NCI-H524 (cell line): Measurements from ENCODE around the gene ZNF423.
A peak's percentile ranks its signal among the peaks of the same experiment; 100 is the strongest.

ENCODE experiments used
- DNase-seq, 2 experiments: peaks; one replicate each; lab custom pipeline; 2025; lab: John Stamatoyannopoulos, UW

The ZNF423 gene

DNA sequence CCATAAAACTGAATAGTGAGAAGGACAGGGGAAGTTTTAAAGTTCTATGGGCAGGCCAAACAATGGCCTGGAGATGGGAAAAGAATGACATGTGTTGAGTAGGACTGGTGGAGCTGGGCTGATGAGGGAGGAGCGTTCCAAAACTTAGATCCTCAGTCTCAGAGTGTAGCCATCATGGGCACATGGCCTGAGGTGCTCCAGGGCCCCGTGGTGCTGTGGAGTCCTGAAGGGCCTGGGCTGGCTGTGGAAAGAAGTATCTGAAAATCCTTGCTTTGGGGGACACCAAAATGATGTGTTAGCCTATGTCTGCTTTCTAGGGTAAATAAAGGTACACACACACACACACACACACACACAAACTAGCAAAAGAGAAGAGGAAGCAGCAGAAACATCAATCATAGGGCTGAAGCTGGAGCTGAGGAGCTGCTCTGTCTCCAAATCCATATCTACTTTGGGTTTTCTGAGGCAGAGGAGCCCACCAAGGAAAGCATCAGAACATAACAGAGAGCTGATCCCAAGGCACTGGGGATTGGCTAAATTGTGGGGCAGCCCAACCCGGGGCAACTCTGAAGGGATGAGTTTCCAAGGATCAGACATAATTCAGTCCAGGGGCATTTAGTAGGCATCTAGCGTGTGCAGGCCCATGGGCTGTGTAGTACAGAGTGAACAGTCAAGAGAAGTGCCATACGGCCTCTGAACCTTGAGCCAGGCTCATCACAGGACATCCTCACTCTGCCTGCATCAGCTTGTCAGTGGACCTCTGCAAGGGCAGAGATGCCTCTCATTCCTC, 397.1 kb downstream of the ZNF423 start:
- DNase-seq = no peak

DNA sequence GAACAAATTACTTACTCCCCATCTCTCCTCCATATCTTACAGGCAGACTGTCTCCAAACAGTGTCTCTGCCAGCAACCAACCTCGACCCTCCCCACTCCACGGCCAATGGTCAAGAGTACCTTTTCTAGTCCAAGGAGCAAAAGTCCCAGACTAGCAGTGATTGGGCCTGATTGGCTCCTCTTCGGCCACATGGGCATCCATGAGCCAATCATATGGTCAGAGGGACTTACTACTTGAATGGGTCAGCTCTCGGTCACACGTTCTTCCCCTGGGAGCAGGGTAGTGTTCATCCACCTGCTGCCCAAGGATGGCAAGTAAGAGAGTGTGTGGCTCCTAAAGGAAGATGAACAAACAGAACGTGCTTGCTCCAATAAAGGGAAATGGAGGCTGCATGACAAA, 397.7 kb downstream of the ZNF423 start:
- DNase-seq = no peak

DNA sequence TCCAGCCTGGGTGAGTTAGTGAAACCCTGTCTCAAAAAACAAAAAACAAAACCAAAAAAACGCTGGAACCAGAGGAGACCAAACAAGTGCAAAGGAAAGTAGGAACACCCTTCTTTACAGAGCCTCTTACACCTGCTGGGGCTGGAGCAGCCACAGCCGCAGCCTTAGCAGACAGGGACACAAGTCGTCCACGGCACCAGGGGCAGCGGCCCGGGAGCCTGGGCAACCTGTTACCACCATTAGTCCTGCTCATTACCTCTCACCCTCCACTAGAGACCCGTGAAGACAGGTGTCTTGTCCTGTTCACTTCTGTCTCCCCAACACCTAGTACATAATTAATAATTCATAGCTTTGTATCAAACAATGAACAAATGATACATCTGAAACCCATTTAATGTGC, 398.7 kb downstream of the ZNF423 start:
- DNase-seq = no peak

DNA sequence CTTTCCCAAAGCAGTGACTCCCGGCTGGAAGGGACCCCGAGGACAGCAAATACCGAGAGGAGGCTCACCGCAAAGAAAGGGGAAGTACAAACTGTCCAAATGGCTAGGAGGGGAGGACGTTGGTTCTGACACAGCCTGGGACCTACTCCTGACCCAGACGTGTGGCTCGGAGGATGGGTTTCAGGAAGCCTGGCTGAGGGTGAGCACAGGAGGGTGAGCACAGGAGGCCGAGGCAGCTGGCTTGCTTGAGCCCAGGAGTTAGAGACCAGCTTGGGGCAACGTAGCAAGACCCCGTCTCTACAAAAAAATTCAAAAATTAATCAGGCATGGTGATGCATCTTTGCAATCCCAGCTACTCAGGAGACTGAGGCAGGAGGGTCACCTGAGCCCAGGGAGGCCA, 399.1 kb downstream of the ZNF423 start:
- DNase-seq = no peak

DNA sequence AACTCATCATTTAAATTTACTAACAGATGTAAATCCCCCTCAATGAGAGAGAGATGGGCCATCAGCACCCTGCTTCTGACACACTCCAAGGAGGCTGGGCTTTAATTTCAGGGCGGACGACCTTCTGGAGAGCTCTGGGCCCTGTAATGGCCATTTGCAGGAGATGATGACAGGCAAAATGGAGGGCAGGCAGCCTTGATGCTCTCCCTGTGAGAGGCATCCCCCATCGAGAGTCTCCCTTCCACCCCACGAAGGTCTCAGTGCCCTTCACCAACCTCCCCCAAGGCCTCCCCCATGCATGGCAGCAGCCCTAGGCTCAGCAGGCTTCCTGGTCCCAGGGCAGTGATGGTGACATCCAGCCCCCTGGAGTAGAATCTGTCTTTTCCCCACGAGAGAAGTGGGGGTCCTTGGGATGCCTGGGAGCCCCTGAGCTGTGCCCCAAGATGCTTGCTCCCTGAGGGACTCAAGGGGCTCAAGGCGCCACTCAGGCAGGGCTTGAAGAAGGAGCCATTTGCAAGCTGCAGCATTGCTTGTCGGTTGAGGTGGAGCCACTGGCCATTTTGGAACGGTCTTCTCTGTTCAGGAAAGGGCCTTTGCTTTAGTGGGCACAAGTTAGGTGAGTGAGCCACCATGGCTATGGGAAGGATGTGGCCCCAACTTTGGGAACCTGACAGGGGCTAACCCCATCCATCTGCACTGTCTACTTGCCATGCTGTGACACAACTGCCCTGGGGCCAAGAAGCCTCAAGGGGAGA, 399.7 kb downstream of the ZNF423 start:
- no peak for DNase-seq

DNA sequence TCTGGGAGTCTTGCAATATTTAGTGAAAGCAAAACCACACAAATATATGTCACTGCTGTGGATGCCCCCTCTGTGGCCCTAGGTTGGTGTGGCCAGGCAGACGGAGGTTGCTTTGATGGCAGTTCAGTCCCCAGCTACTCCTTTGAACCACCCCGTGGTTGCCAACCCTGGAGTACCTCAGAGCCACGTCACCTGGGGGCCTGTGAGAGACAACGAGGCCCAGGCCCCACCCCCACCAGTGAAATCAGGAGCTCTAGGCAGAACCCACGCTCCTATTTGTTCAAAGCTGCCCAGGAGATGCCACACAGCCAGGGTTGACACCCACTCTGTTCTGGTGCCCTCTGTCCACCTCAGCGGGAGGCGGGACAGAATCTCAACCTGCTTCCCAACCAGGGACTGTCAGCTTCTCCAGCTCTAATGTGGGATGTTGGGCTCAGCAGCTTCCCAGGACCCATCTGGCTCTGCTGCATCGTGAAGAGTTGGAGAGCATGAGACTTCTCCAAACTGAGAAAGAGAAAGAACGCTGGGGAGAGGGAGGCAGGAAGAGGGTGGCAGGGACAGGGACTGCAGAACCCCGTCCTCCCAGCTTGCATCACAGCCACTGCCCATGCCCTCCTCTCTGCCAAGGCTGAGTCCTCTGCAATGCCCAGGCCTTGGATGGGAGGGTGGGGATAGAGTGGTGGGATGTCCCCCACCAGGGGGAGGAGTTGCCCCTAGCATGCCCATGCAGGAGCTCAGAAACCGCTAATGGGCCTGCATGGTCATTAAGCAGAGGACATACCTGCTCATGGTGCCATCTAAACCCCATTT, 400.5 kb downstream of the ZNF423 start:
- DNase-seq = no peak

DNA sequence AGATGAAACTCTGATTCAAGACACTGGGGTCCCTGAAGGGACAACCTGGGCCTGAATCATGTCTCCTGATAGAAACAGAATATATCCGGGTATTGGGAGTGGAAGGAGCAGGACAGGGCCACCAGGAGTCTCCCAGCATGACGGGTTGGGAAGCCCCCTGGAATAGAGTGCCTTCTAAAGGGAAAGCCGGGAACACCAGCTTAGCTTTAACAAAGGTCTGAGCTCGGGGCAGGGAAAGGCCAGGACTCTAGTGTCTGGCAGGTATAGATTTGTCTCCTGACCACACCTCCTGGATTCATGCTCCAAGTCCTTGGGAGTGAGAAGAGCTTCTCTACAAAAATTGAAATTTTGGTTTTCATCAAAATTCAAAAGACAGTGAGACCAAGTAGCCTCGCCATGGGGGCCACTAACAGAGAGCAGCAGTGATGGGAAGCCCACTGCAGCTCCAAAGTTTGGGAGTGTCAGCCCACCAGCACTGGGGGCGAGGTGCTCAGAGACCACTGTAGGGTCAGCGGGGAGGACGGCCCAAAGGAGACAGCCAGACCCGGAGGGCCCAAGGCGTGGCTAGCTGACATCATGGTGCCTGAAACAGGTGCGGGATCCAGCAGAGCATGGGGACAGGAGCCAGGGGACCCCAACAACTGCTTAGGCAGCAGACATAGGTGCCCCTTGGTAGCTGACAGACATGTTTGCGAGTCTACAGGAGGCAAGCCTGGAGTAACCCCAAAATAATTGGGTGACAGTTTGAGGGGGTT, 401.3 kb downstream of the ZNF423 start:
- no peak for DNase-seq

DNA sequence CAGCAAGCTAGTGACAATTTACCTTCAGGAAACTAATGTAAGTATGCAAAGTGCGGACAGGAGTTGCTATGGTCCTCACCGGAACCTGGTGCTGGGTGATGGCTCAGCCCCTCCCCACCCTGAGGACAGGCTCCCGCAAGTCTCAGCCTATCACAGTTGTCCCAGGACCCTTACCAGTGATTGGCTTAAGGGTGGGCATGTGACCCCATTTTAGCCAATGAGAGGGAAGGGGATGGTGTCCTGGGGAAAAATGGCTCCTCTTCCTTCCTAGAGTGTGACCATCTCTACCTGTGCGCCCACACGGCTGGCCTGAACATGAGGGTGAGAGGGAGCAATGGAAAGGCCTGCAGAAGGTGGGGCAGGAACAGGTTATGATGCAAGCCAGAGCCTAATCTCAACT, 401.9 kb downstream of the ZNF423 start:
- DNase-seq = no peak

DNA sequence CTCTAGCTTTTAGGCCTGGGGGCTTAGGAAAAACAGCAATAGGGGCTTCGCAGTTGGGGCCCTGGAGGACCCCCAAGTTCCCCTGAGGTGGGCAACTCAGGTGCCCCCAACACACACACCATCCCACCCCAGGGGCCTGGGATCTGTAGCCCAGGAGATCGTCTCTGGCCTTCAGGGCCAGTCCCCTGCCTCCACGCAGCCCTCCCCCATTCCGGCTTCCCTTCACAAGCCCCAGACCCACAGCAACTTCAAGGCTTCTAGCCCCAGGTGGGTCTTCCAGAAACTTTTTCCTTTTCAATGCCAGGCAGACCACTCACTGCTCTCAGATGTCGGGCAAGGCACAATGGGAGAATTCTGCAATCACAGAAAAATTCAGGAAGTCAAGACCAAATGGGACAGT, 402.9 kb downstream of the ZNF423 start:
- DNase-seq = no peak

DNA sequence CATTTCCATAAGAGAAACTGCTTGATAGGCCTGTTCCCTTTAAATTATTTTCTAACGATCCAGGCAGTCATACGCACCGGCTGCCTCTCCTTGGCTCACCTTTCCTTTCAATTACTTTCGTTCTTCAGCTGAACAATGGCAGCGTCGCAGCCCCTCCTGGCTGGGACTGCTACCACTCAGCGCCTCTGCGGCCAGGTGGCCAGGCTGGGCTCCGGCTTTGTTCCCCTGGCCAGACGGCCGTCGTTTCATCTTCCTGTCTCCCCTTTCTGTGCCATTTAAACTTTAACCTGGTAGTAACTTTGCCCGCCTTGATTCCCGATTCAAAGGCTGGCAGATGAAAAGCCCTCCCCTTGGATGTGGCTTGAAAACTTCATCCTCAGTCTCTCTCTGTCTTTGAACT, 403.3 kb downstream of the ZNF423 start:
- DNase-seq = peak in 1 of 2 experiments; percentile 28

DNA sequence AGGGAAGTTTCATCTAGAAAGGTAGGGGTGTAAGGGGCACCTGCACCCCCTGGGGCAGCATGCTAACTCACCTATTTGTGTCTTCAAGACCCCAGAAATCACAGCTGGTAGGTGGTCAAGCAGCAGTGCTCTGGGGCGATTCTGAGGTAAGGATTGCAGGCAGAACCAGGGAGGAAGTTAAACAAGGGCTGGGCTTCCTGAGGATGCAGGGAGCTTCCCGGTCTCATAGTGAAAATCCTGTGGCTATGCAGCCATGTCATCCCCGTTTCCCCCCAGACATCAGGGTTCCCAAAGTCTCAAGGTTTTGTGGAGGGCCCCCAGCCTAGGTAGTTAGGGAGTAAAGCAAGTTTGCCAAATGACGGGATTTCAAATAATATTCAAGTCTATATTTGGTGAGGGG, 403.8 kb downstream of the ZNF423 start:
- no peak for DNase-seq

DNA sequence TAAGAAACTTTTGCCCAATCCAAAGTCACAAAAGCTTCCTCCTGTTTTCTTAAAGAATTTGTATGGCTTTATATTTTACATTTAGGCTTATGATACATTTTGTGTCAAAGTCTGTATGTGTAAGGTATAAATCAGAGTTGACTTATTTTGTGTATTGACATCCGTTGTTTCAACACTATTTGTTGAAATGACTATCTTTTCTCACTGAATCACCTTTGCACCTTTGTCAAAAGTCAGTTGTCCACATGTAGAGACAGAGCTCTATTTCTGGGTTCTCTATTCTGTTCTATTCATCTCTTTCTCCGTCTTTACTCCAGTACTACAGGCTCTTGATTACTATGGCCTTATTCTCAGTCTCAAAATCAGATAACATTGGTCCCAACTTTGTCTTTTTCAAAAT, 409.1 kb downstream of the ZNF423 start:
- no peak for DNase-seq

DNA sequence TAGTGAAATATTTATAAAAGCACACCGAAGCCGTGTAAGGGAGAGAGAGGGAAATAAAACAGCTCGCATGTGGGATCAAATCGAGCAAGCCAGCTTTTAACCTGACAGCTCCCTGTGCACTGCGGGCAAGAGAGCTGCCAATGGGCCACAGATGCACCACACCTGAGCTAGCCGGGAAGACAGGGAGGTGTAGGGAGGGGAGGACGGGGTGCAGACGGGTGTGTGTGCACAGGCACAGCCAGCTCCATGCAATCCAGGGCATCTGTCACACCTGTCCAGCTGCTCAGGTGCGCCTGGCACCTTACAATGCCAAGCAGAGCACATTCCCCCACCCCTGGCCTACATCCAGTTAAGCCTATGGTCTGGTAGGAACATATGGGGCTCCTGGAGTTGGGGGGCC, 412.3 kb downstream of the ZNF423 start:
- no peak for DNase-seq

DNA sequence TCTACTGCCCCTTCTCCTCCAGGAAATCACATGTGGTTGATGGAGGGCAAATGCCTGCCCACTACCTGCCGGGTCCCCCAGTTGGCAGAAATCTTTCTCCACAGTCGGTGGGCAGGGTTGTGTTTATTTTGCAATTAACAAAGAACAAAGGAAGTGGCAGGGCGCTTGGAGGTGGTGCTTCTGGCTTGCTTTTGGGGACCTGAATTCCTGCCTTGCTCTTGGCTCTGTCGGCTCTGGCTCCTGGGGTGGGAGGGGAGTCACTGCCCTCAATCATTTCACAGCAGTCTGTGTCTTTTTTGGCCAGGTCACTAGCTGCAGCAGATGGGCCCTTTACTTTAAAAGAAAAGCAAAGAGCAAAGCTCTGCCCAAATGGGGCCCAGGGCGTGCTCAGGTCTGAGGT, 413.1 kb downstream of the ZNF423 start:
- DNase-seq = no peak

DNA sequence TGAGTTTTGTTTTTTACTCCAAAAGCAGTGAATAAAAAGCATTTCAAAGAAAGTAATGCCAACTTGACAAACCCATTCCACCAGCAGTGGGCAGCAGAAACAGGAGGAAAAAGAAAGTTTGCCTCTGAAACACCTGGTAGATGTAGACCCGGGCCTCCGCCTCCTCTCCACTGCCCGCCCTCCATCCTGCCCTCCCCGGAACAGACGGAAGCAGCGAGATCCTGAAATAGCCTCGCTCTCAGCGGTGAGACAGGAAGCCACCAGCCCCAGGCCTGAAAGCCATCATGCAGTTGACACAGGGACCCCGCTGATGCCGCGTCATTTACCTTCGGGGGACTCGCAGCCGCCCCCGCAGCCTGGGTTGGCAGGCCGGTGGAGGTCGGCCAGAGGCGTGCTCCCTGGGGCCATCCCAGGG, 414.5 kb downstream of the ZNF423 start:
- peak; percentile 85 to 90 for DNase-seq

DNA sequence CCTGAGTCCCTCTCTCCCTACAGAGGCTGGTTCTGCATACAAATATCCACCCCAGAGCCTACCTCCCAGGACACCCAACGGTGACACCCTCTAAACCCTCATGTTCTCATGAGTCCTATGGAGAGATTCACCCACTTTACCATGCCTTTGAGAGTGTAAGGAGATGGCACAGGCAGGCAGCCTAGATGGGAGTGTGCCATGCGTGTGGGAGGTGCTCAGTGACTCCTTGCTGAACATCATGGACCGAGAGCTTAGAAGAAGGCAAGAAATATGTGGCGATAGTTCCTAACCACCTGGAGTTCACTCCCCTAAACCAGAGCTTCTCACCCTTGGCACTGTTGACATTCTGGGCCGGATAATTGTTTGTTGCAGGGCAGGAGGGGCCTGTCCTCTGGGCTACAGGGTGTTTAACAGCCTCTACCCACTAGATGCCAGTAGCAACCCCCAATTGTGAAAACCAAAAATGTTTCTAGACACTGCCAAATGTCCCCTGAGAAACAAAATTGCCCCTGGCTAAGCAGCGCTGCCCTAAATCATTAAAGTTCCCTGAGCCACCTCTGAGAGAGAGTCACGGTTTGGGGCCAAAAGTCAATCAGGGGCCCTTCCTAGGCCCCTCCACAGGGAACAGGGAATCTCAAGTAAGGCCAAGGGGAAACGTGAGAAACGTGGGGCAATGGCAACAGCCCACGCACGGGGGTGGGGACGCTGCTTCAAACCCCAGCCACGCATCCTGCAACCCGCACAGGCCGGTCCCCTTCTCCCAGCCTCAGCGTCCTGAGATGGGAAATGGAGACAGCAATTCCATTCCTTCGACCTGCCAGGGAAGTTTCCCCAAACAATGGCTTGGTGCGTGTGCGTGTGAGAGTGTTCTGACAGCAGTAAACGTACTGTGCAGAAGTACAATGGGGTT, 415.5 kb downstream of the ZNF423 start:
- peak; percentile 62 to 74 for DNase-seq

DNA sequence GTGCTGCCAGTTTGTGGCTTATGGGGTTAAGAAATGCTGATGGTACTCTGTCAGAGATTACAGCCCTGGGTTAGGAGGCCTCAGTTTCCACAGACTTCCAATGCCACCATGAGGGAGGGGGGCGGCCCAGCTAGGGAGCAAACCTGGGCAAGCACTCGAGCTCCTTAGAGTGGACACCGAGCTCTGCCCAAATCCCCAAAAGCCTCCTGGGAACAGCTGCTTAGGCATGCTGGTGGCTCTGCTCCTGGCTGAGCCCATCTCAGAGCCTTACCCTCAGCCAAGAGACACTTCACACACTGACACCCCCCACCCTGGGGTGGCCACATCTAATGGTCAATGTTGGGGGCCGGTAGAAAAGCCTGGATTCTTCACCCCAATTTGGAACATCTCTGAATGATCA, 416.2 kb downstream of the ZNF423 start:
- no peak for DNase-seq

DNA sequence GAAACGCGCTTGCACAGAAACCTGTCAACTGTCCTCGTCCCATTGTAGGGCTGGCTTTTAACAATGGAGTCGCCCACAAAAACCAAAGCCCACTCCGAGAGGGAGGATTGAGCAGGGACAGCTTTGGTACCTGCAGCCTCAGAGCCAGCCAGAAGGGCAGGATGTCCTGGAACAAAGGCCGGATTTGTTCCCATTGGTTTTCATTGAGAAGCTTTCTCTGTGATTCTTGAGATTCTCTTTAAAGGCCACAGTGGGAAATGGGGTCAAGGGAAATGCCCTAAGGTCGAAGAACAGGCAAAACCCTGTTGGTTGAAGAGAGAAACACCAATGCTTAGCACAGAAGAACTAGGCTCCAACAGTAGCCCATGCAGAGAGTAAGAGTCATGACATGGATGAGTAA, 416.9 kb downstream of the ZNF423 start:
- DNase-seq = no peak
